Body of pancreas (tissue), 4 donors: ENCODE measurements around the gene LIPT2. TPM values are rescaled to one million over a fixed set of nuclear protein-coding genes. Genes with fewer than 3 reads are reported as not detected.
"Not testable (repeated sequence)": the region's sequence is repeated elsewhere in the genome, so short reads cannot be mapped to it uniquely, and the experiment has no call there.

ENCODE experiments used
- ATAC-seq: fragments of 150-250 bp; one replicate; pipeline ENCODE4 v1.9.1; 2016
- DNase-seq, 4 donors: peaks; one replicate each; pipeline ENCODE4 v3.0.0-alpha.2; 2019
- H3K27ac ChIP-seq, 4 donors: fragments of 200-600 bp; sonication (generic); 1 replicate in 3 of 4; 2 replicates in 1 of 4; pipeline versions ENCODE4 v1.5.1 to v1.6.1; 2016 to 2019; ENCODE audit warnings: mild to moderate bottlenecking in 1 of 4, mixed read lengths in 1 of 4, moderate library complexity in 1 of 4
- H3K27me3 ChIP-seq, 2 donors: fragments of 200-600 bp; sonication (generic); one replicate each; pipeline ENCODE4 v1.6.0; 2016; ENCODE audit warnings: mild to moderate bottlenecking in 1 of 2
- H3K36me3 ChIP-seq, 2 donors: fragments of 200-600 bp; sonication (generic); replicated peaks in 1 of 2; 2 replicates each; pipeline ENCODE4 v1.5.1; 2016; ENCODE audit warnings: low read depth in 2 of 2; ENCODE audit not compliant: insufficient read depth in 1 of 2
- H3K4me1 ChIP-seq: fragments of 200-600 bp; sonication (generic); one replicate; pipeline ENCODE4 v1.6.0; 2016
- H3K4me3 ChIP-seq, 2 donors: fragments of 200-600 bp; sonication (generic); 1 replicate in 1 of 2; 2 replicates in 1 of 2; pipeline ENCODE4 v1.5.1; 2016 to 2019
- H3K9me3 ChIP-seq, 3 donors: fragments of 200-600 bp; sonication (generic); 1 replicate in 2 of 3; 2 replicates in 1 of 3; pipeline ENCODE4 v1.5.1; 2016
- POLR2A ChIP-seq, 3 donors: fragments of 450-650 bp; IDR thresholded peaks; one replicate each; pipeline ENCODE4 v1.6.1; 2016; ENCODE audit warnings: antibody characterized with exemption in 3 of 3, mild to moderate bottlenecking in 2 of 3
- WGBS, 2 donors: methylation state at CpG; one replicate each; pipeline ENCODE4 v1.1.5; 2017; 5-methylcytosine and 5-hydroxymethylcytosine counted together
- intact Hi-C: fragments of 100-400 bp; cut with DNase I; formaldehyde crosslinking; loops from one replicate; pipeline ENCODE4 v1.15.1; 2023
- total RNA-seq, 2 donors: library from RNA; depleted of rRNA; stranded (reverse); fragments of >200 nt; gene quantifications; one replicate each; pipeline ENCODE4 v1.1.0, GENCODE V29; 2016
- TF ChIP-seq, protein P1 (sequence below), 7 experiments: fragments of 450-650 bp in 4 of 7; fragments of 200-600 bp in 3 of 7; sonication (generic) in 3 of 7; IDR thresholded peaks; one replicate each; pipeline ENCODE4 v1.5.1; 2016 to 2019; ENCODE audit warnings: antibody characterized with exemption in 7 of 7

Gene LIPT2
- total RNA-seq, 2 donors from 2014 or later = 1.3 to 20.8 TPM

DNA sequence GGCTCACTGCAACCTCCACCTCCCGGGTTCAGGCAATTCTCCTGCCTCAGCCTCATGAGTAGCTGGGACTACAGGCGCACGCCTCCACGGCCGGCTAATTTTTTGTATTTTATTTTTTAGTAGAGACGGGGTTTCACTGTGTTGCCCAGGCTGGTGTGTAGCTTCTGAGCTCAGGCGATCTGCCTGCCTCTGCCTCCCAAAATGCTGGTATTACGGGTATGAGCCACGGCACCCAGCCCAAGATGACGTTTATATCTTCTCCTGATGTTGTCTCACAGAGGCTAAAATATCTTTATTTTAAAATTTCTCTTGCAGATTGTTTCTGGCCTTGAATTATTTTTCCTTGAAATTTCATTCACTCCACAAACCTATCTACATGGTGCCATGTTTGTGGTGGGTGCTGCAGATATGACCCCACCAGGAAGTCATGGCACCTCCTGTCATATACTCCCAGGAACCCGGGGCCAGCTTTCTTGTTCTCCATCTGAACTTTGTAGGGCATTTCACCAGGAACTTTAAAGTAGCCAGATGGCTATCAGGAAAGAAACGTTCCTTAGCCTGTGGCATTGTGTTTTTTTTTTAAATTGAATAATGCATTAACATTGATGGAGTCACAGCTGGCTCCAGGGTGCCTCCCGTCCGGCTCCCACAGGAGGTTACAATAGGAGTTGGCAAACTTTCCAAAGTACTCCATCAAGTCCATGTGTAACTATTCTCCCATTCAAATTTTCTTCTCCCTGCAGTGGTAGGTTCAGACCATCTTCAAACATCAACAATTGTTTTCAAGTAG, 42.0 kb upstream of the LIPT2 start:
- 83 to 87% methylated on average over 14 of the region's 14 CpGs for WGBS, 2 donors
- no peak for TF ChIP-seq POLR2A (IDR thresholded peaks at IDR 0.05)
- TF ChIP-seq, protein P1, sequence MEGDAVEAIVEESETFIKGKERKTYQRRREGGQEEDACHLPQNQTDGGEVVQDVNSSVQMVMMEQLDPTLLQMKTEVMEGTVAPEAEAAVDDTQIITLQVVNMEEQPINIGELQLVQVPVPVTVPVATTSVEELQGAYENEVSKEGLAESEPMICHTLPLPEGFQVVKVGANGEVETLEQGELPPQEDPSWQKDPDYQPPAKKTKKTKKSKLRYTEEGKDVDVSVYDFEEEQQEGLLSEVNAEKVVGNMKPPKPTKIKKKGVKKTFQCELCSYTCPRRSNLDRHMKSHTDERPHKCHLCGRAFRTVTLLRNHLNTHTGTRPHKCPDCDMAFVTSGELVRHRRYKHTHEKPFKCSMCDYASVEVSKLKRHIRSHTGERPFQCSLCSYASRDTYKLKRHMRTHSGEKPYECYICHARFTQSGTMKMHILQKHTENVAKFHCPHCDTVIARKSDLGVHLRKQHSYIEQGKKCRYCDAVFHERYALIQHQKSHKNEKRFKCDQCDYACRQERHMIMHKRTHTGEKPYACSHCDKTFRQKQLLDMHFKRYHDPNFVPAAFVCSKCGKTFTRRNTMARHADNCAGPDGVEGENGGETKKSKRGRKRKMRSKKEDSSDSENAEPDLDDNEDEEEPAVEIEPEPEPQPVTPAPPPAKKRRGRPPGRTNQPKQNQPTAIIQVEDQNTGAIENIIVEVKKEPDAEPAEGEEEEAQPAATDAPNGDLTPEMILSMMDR (IDR thresholded peaks at IDR 0.05) = no peak

DNA sequence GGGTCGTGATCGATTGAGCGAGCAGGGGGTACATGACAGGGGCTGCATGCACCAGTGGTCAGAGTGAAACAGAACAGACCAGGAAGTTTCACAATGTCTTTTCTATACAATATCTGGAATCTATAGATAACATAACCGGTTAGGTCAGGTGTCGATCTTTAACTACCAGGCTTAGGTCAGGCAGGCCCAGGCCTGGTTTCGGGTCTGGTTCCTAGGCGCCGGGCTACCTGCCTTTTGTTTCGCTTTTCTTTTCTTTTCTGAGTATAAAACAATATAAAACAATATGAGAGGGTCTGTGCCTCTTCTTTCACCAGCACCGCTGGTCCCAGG, 41.4 kb upstream of the LIPT2 start:
- 74 to 86% methylated on average over 10 of the region's 10 CpGs for WGBS, 2 donors
- H3K27me3 ChIP-seq, intact Hi-C loops, DNase-seq, H3K9me3 ChIP-seq, H3K4me3 ChIP-seq, H3K36me3 ChIP-seq, ATAC-seq, H3K27ac ChIP-seq: not testable (repeated sequence)
- H3K4me1 ChIP-seq = peaks cover 11% of the 10 kb centered on the region

More for the DNA sequence above, 42.0 kb upstream of the LIPT2 start:
- ATAC-seq = no peak
- H3K27ac ChIP-seq = no peak overlapping the region
- peaks cover 11% of the 10 kb centered on the region for H3K4me1 ChIP-seq
- no peaks in the 10 kb centered on the region for H3K9me3 ChIP-seq
- DNase-seq = no peak
- H3K27me3 ChIP-seq = no peaks in the 10 kb centered on the region
- no peak overlapping the region for H3K4me3 ChIP-seq
- intact Hi-C loops = no loop called here
- no peaks in the 10 kb centered on the region for H3K36me3 ChIP-seq

DNA sequence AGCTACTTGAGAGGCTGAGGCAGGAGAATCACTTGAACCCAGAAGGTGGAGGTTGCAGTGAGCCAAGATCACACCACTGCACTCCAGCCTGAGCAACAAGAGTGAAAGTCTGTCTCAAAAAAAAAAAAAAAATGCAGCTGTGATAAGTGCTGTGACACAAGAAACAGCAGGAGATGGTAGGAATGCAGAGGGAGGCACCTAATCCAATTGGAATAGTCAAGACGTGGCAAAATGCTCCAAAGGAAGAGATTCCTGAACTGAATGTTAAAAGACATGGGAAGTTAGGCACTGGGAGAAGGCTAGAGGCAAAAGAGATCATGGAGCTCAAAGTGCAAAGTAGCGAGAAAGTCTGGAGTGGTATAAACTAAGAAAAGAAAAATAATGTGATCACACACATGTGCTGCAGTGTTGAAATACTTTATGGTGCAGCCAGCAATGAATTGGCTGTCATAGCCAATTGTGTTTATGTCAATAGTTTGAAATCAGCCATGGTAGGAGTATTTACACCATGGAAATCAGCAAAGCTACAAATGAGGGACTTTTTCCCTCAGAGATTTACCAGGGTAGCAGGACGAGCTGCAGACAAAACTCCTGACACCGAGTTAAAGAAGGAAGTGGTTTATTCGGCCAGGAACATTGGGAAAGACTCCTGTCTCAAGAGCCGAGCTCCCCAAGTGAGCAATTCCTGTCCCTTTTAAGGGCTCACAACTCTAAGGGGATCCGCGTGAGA, 40.9 kb upstream of the LIPT2 start:
- TF ChIP-seq, protein P1 (IDR thresholded peaks at IDR 0.05) = no peak
- TF ChIP-seq POLR2A (IDR thresholded peaks at IDR 0.05) = no peak
- ATAC-seq = no peak
- intact Hi-C loops = no loop called here

DNA sequence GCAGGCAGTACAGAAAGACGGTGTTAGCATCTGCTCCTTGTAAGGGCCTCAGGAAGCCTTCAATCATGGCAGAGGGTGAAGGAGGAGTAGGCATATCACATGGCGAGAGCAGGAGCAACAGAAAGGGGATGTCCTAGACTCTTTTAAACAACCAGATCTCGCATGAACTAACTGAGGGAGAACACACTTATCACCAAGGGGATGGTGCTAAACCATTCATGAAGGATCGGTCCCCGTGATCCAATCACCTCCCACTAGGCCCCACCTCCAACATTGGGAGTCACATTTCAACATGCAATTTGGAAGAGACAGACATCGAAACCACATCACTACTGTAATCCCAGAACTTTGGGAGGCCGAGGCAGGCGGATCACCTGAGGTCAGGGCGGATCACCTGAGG, 39.9 kb upstream of the LIPT2 start:
- WGBS, 2 donors = 74 to 76% methylated on average over 5 to 9 of the region's 9 CpGs
- H3K27ac ChIP-seq = no peak overlapping the region
- H3K36me3 ChIP-seq = no peaks in the 10 kb centered on the region
- H3K4me3 ChIP-seq = no peak overlapping the region
- H3K9me3 ChIP-seq = no peaks in the 10 kb centered on the region
- DNase-seq (no peak), ATAC-seq (no peak)
- TF ChIP-seq, protein P1 (IDR thresholded peaks at IDR 0.05) = no peak
- no peak for TF ChIP-seq POLR2A (IDR thresholded peaks at IDR 0.05)
- no peaks in the 10 kb centered on the region for H3K27me3 ChIP-seq
- H3K4me1 ChIP-seq = peaks cover 11% of the 10 kb centered on the region
- intact Hi-C loops = no loop called here

More for the DNA sequence above, 40.9 kb upstream of the LIPT2 start:
- 72 to 82% methylated on average over 8 of the region's 8 CpGs for WGBS, 2 donors
- DNase-seq = no peak
- Histone ChIP-seq H3K27me3 (no peaks in the 10 kb centered on the region), H3K27ac (no peak overlapping the region), H3K36me3 (no peaks in the 10 kb centered on the region), H3K4me3 (no peak overlapping the region), H3K4me1 (peaks cover 11% of the 10 kb centered on the region), H3K9me3 (no peaks in the 10 kb centered on the region)

DNA sequence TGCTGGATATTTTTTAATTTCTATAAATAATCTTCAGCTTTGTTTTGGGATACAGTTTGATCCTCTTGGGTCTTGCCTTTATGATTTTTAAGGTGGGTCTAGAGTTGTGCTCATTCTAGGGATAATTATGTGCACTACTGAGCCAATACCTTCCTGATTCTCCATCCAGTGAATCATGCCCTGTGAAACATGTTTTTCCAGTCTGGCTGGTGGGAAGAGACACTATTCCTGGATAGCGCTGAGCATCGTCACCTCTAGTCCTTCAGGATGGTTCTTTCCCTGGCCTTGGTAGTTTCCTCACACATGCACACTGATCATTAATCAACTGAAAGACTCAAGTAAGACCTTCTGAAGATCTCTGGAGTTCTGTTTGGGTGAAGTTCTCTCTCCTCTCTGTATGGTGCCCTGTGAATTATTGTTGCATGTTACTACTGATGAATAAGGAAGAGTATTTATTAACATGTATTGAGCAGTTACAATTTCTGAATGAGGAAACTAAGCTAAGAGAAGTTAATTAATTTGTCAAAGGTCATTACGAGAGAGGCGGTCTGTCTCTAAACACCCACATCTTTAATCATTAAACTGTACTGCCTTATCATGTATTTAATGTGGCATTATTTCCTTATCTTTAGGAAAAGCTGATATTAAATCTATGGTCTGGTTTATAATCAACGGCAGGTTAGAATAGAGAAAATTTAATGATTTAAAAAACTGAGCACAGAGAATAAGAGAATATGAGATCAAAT, 39.1 kb upstream of the LIPT2 start:
- Histone ChIP-seq H3K4me1 (peaks cover 11% of the 10 kb centered on the region), H3K4me3 (no peak overlapping the region), H3K9me3 (no peaks in the 10 kb centered on the region), H3K27me3 (no peaks in the 10 kb centered on the region), H3K27ac (peak overlapping the region in 1 of 4 donors; percentile 18), H3K36me3 (no peaks in the 10 kb centered on the region)
- ATAC-seq = peak; percentile 64
- no peak for TF ChIP-seq POLR2A (IDR thresholded peaks at IDR 0.05)
- TF ChIP-seq, protein P1 (IDR thresholded peaks at IDR 0.05) = no peak
- intact Hi-C loops = no loop called here
- peak in 3 of 4 donors; percentile 18 to 34 (median 30) for DNase-seq
- WGBS, 2 donors = 29 to 35% methylated on average over 5 of the region's 5 CpGs
